ENCODE data around the gene ALAS2.

Gene ALAS2

DNA sequence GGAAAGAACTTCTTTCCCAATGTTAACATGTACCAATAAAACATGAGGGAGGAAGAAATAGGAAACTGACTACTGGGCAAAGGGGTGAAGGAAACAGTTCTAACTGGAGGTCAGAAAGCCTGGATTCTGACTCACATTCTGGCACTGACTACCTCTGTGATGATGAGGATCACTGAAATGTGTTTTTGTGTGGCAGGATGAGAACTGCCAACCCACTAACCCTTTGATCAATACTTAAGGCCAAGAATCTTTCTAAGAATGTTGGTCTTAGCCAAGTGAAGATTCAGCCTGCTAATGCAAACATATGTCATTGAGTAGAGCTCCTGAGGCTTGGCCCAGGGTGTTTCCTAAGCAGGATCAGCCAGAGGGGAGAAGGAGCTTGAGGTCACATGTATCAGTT, 4.6 kb downstream of the ALAS2 start:
- TF ChIP-seq, protein P1, sequence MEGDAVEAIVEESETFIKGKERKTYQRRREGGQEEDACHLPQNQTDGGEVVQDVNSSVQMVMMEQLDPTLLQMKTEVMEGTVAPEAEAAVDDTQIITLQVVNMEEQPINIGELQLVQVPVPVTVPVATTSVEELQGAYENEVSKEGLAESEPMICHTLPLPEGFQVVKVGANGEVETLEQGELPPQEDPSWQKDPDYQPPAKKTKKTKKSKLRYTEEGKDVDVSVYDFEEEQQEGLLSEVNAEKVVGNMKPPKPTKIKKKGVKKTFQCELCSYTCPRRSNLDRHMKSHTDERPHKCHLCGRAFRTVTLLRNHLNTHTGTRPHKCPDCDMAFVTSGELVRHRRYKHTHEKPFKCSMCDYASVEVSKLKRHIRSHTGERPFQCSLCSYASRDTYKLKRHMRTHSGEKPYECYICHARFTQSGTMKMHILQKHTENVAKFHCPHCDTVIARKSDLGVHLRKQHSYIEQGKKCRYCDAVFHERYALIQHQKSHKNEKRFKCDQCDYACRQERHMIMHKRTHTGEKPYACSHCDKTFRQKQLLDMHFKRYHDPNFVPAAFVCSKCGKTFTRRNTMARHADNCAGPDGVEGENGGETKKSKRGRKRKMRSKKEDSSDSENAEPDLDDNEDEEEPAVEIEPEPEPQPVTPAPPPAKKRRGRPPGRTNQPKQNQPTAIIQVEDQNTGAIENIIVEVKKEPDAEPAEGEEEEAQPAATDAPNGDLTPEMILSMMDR (conservative IDR thresholded peaks at IDR 0.05; ENCODE audit: low read length), result no peak
- DNase-seq (ENCODE audit: low read depth), result peak; percentile 58
- no peak overlapping the region for H3K4me3 ChIP-seq (ENCODE audit: low read length)

DNA sequence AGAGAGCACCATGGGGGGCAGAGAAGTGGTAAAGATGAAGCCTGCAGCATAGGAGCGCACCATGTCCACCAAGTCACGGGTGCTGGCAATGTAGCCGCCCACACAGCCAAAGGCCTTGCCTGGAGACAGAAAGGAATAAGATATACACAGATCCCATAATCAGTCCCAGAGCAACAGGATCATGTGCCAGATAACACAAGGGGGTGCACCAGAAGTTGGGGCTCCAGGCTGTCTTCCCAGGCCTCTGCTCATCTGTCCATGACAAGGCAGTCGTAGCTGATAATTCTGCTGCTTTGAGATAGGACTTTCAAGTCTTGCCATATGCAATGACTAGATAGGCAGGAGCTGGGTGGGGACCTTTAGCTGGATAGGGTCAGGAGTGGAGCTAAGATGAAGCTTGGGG, 15.9 kb downstream of the ALAS2 start:
- TF ChIP-seq, protein P1 (conservative IDR thresholded peaks at IDR 0.05; ENCODE audit: low read length), result no peak
- no peak for DNase-seq (ENCODE audit: low read depth)
- H3K4me3 ChIP-seq (ENCODE audit: low read length), result no peak overlapping the region

DNA sequence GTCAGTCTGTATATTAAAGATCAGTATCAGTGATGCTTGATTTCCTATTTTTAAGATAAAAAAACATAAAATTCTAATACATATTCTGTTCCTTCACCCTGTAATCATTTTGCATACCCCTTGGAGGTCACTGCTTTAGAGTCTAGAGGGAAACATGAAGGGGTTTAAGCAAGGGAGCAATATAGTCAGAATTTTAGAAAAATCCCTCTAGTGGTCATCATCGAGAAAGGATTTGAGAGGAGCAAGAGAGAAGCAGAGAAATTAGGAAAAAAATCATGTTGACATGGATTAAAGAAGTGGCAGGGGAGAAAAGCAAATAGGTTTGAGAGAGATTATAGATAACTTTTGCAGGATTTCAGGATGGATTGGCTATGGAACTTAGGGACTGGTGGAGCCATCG, 19.5 kb downstream of the ALAS2 start:
- TF ChIP-seq, protein P1 (conservative IDR thresholded peaks at IDR 0.05; ENCODE audit: low read length), result peak; percentile 32
- no peak overlapping the region for H3K4me3 ChIP-seq (ENCODE audit: low read length)
- no peak for DNase-seq (ENCODE audit: low read depth)

DNA sequence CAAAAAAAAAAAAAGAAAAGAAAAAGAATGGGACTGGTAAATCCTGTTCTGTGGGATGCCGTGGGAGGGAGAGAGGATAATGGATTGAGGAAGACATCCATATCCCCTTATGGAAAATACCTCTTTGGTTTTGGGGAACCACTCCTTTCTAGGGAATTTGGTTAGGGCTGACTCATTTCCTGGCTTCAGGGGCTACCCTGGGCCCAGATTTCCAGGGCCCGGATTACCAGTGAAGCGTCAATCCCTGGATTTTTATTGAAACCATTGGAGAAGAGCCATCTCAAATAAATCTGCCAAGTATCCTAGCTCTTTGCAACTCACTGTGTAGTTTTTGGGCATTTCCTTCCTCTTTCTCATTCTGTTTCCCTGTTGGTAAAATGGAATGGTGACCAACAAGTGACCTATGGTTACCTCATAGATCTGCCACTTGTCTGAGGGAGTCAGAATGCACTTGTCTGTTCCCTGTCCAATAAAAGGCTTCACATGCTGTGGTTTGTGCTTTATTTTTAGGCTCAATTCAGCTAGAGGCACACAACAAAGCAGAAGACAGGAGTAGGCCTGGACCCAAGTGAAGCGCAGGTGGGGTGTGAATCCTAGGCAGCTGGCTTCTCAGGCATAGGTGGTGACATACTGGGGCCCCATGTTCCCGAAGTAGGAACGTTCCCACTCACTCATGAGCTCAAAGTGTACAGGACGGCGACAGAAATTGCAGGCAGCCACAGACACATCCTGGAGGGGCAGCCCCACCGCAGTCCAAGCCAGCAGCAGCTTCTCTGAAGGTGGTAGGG, 22.0 kb downstream of the ALAS2 start:
- no peak overlapping the region for H3K4me3 ChIP-seq (ENCODE audit: low read length)
- DNase-seq (ENCODE audit: low read depth), result peak; percentile 24
- TF ChIP-seq, protein P1 (conservative IDR thresholded peaks at IDR 0.05; ENCODE audit: low read length), result no peak

DNA sequence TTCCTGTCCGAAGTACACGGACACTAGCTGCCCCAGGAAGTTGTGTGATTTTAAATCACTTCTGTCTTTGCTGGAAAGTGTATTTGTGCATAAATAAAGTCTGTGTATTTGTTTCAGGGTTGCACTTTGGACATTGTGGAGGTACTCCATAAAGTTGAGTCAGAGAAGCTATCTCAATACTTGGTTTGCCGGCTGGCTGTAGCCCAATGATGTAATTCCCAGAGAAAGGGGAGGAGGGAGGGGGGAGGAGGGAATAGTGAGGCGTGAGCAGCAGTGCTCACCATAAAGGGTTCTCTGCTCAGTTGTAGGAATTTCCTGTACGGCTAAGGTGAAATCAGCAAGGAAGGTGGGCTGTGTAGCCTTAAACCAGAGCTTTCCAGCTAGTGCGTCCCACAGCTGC, 23.1 kb downstream of the ALAS2 start:
- TF ChIP-seq, protein P1 (conservative IDR thresholded peaks at IDR 0.05; ENCODE audit: low read length), result no peak
- peak; percentile 58 for DNase-seq (ENCODE audit: low read depth)
- no peak overlapping the region for H3K4me3 ChIP-seq (ENCODE audit: low read length)

DNA sequence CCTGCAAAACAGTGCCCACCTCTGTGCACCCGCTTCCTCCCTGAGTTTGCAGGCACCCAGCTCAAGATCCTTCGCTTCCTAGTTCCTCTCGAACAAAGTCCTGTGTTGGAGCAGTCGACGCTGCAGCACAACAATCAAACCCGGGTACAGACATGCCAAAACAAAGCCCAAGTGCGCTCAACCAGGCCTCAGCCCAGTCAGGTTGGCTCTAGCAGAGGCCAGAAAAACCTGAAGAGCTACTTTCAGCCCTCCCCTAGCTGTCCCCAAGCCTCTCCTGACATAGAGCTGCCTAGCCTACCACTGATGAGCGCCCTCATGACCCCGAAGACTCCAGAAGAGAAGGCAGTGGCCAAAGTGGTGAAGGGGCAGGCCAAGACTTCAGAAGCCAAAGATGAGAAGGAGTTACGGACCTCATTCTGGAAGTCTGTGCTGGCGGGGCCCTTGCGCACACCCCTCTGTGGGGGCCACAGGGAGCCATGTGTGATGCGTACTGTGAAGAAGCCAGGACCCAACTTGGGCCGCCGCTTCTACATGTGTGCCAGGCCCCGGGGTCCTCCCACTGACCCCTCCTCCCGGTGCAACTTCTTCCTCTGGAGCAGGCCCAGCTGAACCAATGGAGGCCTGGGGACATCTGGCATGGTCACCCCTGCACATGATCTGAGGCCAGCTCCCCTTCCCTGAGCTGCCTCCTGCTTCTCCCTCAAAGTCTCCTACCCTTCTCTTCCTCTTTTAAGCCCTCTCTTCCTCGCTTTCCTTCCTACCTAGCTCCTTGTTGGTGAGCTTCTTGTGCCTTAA, 23.8 kb downstream of the ALAS2 start:
- no peak for DNase-seq (ENCODE audit: low read depth)
- H3K4me3 ChIP-seq (ENCODE audit: low read length), result no peak overlapping the region
- TF ChIP-seq, protein P1 (conservative IDR thresholded peaks at IDR 0.05; ENCODE audit: low read length), result no peak

Data from AG10803 (cell line).